GM12865 (cell line): Measurements from ENCODE around the gene PDE4D.

Source experiments
- DNase-seq: peaks from one replicate; pipeline ENCODE4 v3.0.0; 2010; ENCODE audit warnings: low read depth
- H3K4me3 ChIP-seq: 2 replicates; pipeline ENCODE4 v1.5.1; 2011; ENCODE audit warnings: mild to moderate bottlenecking, low read depth, low read length, control low read depth
- CTCF ChIP-seq: IDR thresholded peaks from 2 replicates; pipeline ENCODE4 v1.5.1; 2011; ENCODE audit warnings: low read length, control low read depth, low read depth, inconsistent platforms; ENCODE audit not compliant: insufficient read depth; ENCODE audit errors: missing control alignments

PDE4D gene

DNA sequence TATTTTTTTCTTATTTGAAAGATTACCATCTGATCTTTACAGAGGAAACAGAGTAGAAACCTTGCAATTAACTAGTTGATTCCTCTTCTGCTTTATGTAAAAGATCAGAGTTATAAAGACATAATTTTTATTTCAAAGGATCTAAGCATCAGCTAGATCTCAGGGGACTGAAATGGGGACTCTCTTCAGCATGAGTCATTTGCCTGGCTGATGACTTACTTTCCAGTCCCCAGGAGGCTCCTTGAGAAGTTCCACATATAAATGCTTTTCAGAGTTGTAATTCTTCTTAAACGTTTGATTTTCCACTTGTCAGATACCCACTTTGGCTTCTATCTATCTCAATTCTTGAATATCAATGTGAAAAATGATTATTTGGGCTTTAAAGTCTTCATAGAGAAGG lies 921.2 kb downstream of the PDE4D start:
- no peak overlapping the region for H3K4me3 ChIP-seq
- no peak for TF ChIP-seq CTCF
- no peak for DNase-seq

DNA sequence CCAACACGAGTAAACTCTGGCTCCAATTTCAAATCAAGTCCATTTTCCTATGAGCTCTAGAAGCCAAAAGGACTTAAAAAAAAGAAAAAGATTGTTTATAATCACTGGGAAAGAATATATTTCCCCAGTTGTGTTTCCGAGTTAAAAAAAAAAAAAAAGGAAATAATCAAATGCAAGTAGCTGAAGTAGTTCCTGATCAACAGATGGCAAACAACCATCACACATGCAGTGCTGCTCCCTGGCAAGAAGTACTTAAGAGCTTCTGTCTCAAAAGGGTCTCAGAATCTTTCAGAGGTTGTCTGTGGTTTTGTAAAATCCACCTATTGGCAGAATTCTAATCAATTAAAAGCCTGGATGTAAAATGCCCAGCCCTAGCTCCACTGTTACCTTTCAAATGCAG lies 922.8 kb downstream of the PDE4D start:
- TF ChIP-seq CTCF, result no peak
- no peak for DNase-seq
- H3K4me3 ChIP-seq, result no peak overlapping the region

DNA sequence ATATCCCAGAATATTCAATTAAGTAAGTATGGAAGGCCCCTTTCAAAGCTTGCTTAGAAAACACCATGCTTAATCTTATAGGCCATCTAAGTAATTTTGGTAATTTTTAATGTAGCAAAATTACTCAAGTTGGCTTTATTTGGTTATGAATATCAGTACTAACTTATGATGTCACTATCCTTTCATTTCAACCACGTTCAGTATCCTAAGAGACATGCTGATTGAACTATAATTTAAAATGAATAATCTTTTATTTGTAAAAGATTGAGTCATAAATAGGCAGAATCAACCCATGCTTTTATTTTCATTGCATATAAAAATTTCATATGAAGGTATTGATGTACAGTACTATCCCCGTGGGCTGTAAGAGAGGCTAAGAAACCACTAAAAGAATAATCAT lies 923.7 kb downstream of the PDE4D start:
- no peak for TF ChIP-seq CTCF
- no peak for DNase-seq
- no peak overlapping the region for H3K4me3 ChIP-seq

- no peak for DNase-seq
- TF ChIP-seq CTCF, result no peak
- no peak overlapping the region for H3K4me3 ChIP-seq
These were observed 924.3 kb downstream of the PDE4D start for GRCh38 chr5:58969253-58969652.

GRCh38 chr5:58968350-58968749 lies 925.2 kb downstream of the PDE4D start:
- H3K4me3 ChIP-seq, result no peak overlapping the region
- DNase-seq, result no peak
- no peak for TF ChIP-seq CTCF

DNA sequence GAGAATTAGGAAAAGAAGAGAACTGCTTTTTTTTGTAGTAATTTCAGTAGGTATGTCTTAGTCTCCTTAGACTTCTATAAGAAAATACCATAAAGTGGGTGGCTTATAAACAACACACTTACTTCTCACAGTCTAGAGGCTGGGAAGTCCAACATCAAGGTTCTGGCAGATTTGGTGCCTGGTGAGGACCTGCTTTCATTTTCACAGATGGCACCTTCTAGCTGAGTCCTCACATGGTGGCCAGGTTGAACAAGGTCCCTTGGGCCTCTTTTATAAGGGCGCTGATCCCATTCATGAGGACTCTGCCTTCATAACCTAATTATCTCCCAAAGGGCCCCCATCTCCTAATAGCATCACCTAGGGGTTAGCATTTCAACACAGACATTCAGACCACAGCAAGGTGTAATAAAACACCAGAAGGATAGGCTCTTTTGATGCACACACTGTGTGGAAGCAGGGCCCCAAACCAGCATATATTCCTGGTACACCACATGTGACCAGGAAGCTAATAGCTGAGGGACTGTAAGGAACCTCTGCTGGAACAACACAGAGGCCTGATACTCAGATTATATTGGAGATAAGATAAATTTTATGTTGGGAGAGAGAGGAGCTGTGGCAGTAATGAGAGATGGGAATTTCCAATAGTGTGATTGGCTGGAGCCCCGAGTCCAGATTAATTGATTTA lies 925.8 kb downstream of the PDE4D start:
- no peak overlapping the region for H3K4me3 ChIP-seq
- DNase-seq, result no peak
- no peak for TF ChIP-seq CTCF

DNA sequence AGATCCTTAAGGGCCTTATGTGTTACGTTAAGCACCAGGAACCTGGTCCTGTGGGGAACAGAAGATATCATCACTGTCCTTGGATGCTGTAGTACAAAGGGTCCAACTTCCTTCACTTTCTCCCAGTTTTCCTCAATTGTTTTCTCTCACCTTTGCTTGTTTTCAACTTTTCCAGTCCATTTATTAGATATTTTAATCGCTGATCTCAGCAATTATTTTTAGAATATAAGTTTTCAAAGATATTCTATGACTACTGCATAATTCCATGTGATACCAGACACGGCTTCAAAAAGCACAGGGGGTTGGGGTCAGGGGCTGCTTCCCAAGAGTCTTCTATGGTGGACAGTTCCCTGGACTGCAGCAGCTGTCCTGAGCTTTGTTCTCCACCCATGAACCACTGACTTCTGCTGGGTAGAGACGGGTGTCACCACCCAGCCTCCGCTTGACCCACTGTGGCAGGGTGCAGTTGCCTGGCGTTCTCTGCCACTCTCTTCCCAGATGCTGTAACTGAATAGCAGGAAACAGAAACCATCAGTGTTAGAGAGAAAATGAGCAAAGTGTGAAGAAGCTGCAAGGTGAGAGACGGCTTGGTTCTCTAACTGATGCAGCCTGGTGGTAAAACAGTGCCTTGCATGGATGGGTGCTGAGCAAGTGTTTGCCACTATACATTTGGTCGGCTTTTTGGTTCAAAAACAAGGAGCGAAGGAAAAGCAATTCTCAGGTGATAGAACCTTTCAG lies 927.7 kb downstream of the PDE4D start:
- no peak overlapping the region for H3K4me3 ChIP-seq
- DNase-seq, result no peak
- TF ChIP-seq CTCF, result no peak
